ENCODE results near the gene ARPC4. TPM values are rescaled to one million over a fixed set of nuclear protein-coding genes. Genes with fewer than 3 reads are reported as not detected.
A peak's percentile ranks its signal among the peaks of the same experiment; 100 is the strongest.

ARPC4 gene
- total and polyA plus RNA-seq, 11 donors, result 30.0 to 151 (median 79.7) TPM

- no peak for ATAC-seq
- TF ChIP-seq CTCF (IDR thresholded peaks at IDR 0.05), result no peak
- TF ChIP-seq POLR2A (IDR thresholded peaks at IDR 0.05), result no peak
- Histone ChIP-seq H3K27me3 (no peaks in the 10 kb centered on the region), H3K4me3 (no peak overlapping the region), H3K9me3 (no peaks in the 10 kb centered on the region), H3K4me1 (no peaks in the 10 kb centered on the region), H3K36me3 (peaks cover 0 to 47% (median 23%) of the 10 kb centered on the region in 9 donors), H3K27ac (no peak overlapping the region)
- DNase-seq, result no peak
- WGBS, 4 donors, result 57 to 81% (median 75%) methylated on average over 7 to 14 of the region's 14 CpGs
- intact Hi-C loops (cut with DNase I), result no loop called here
Measured at GRCh38 chr3:9825451-9826040, 32.7 kb downstream of the ARPC4 start.

- intact Hi-C loops (cut with DNase I), result no loop called here
- H3K27ac ChIP-seq, result no peak overlapping the region
- TF ChIP-seq POLR2A (IDR thresholded peaks at IDR 0.05) (no peak), CTCF (IDR thresholded peaks at IDR 0.05) (peak in 1 of 12 donors; percentile 14)
- WGBS, 4 donors, result 81 to 83% (median 82%) methylated on average over 20 of the region's 20 CpGs
- H3K4me3 ChIP-seq, result no peak overlapping the region
- H3K27me3 ChIP-seq, result no peaks in the 10 kb centered on the region
- DNase-seq (peak in 1 of 5 donors; percentile 7), ATAC-seq (peak in 2 of 4 donors; percentile 7 to 21)
- no peaks in the 10 kb centered on the region for H3K9me3 ChIP-seq
- peaks cover 0 to 56% (median 29%) of the 10 kb centered on the region in 9 donors for H3K36me3 ChIP-seq
- H3K4me1 ChIP-seq, result no peaks in the 10 kb centered on the region
Measured at GRCh38 chr3:9826815-9827573, 34.1 kb downstream of the ARPC4 start.

- ATAC-seq (peak in 1 of 4 donors; percentile 19), DNase-seq (no peak)
- peaks cover 0 to 73% (median 48%) of the 10 kb centered on the region in 9 donors for H3K36me3 ChIP-seq
- TF ChIP-seq POLR2A (IDR thresholded peaks at IDR 0.05) (no peak), CTCF (IDR thresholded peaks at IDR 0.05) (no peak)
- intact Hi-C loops (cut with DNase I), result no loop called here
- 95 to 100% (median 96%) methylated on average over 9 to 17 of the region's 17 CpGs for WGBS, 4 donors
- no peaks in the 10 kb centered on the region for H3K4me1 ChIP-seq
- H3K9me3 ChIP-seq, result no peaks in the 10 kb centered on the region
- no peaks in the 10 kb centered on the region for H3K27me3 ChIP-seq
- no peak overlapping the region for H3K27ac ChIP-seq
- H3K4me3 ChIP-seq, result no peak overlapping the region
Measured at GRCh38 chr3:9828801-9829755, 36.2 kb downstream of the ARPC4 start.

Measured in heart left ventricle (tissue), 16 donors.